NAMALWA (cell line): ENCODE results near the gene TSEN15.
"Not testable (repeated sequence)": the region's sequence is repeated elsewhere in the genome, so short reads cannot be mapped to it uniquely, and the experiment has no call there.

Source experiments
- DNase-seq: peaks from one replicate; pipeline ENCODE4 v3.0.0-alpha.2; 2015; ENCODE audit warnings: low spot score

The TSEN15 gene

GRCh38 chr1:184031409-184032107 lies 20.0 kb upstream of the TSEN15 start:
- DNase-seq, result no peak

- DNase-seq, result no peak
These were observed 19.1 kb upstream of the TSEN15 start for GRCh38 chr1:184032306-184032929.

DNA sequence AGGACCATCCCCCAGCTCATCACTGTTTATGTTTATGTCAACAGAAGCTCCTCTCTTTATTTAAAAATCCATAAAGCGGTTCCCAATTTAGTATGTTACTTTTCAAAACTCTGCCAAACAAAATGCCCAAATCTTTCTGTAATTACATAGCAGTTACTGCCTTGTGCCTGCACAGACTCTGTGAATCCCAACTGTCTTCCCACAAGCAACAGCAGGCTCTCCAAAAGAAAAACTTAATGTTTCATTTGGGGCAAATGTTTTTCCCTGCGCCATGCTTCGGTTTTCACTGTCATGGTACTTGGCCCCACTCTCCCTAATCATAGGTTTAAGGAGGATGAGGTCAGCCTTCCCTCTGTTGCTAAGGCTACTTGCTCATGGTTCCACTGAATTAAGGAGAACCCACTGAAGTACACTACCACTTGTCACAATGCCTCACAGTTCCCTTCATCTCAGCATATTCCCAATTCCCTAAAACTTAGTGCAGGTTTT lies 18.6 kb upstream of the TSEN15 start:
- DNase-seq, result no peak

GRCh38 chr1:184033711-184034167 lies 17.8 kb upstream of the TSEN15 start:
- DNase-seq, result no peak

DNA sequence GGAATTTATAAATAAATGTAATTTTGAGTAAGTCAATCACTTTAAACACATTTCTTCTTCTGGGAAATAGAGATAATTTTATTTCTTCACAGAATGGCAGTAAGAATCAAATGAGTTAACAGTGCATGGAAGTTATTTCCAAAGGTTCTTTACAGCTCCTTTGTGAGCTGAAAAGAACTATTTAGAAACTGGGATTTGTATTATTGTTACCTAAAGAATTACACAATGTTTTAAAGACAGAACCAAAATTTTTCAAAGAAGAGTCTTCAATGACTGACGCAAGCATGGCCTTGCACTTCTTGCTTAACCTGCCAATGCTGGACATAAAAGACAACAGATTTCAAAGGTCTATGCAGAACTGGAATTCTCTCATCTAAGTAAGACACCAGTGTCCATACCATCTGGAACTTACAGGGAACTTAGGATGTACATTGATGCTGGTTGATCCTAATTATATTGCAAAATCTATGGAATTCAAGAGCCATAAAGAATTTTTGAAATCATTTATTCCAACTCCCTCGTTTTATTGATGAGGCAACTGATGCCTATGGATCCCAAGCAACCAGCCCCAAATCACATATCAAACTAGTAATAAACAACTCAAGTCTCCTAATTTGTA lies 16.7 kb upstream of the TSEN15 start:
- DNase-seq, result no peak

GRCh38 chr1:184035719-184036516 lies 15.6 kb upstream of the TSEN15 start:
- DNase-seq, result no peak

DNA sequence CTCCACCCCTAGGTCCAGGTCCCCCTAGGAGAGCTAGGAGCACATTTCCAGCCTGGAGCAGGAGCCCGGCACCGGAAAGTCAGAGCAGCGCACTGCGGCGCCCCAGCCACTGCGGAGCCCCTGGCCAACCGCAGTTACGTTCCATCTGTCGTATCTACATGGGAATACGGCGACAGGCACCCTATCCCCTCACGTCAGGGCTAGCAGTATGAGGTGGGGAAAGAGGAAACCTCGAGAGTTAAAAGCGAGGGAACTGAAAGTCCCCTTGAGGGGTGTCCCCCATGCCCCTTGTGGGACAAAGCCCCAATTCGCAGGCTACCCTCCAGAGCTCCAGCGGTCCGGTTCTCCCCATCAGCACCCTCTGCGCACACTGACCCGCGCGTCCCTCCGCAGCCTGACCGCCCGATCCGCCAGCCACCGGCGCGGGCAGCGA lies 15.0 kb upstream of the TSEN15 start:
- DNase-seq, result no peak

DNA sequence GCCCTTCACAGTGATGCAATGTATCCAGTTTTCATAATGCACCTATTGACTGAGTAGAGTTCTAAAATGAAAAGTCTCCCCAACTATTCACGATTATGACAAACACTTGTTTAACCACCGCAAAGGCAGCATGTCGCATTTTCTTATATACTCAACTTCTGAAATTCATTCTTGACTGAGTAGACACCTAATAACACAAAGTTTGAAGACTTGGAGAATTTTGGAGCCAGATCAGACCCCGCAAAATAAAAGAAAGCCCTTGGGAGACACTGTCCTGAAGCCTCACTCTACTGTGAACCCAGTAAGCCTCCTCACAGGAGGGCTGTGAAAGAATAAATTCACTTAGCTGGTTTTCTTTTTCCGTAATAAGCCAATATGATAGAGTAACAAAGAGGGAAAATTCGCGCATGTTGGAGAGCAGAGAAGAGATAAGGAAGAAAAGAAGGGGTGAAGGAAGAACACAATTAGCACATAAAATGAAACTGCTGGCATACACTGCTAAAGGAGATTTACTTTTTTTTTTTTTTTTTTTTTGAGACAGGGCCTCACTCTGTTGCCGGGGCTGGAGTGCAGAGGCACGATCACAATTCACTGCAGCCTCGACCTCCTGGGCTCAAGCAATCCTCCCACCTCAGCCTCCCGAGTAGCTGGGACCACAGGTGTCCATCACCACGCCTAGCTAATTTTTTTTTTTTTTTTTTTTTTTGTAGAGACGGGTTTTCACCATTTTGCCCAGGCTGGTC lies 13.5 kb upstream of the TSEN15 start:
- no peak for DNase-seq

DNA sequence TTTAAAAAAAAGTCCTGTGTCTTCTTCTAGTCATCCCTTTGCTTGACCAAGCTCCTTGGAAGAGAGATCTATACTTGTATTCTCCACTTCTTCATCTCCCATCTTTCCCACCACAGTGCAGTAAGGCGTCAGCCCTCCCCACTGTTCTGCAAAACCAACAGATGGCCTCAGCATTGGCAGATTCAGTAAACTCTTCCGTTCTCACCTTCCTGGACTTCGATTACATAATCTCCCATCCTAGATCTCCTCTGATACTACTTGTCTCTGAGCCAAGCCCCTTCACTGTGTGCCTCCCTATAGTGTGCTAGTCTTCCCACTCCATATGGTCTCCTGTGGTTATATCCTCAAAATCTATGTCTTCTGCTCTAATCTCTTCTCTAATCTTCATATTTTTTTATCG lies 12.4 kb upstream of the TSEN15 start:
- no peak for DNase-seq

GRCh38 chr1:184041731-184042130 lies 9.8 kb upstream of the TSEN15 start:
- no peak for DNase-seq

- not testable (repeated sequence) for DNase-seq
These were observed 8.2 kb upstream of the TSEN15 start for GRCh38 chr1:184043315-184043714.

DNA sequence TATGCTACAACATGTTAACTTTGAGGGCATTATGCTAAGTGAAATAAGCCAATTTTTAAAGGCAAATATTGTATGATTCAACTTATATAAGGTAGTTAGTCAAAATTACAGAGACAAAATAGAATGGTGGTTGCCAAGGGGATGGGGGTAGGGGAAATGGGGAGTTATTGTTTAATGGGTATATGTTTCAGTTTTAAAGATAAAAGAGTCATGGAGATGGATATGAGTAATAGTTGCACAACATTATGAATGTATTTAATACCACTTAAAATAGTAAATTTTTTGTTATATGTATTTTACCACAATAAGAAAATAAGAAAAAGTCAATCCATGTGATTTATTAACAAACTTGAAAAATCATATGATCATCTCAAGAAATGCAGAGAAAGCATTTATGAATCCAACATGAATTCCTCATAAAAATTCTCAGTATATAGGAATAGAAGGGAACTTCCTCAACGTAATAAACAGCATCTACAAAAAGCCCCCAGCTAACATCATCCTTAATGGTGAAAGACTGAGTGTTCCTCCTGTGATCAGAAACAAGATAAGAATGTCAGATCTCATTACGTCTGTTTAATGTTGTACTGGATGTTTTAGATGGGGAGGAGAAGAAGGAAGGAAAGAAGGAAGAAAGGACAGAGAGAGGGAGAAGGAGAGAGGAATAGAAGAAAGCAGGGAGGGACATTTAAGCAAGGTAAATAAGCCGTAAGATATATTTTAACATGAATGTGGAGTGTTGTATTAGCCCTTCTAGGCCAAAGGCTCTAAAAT lies 6.7 kb upstream of the TSEN15 start:
- DNase-seq, result no peak

- DNase-seq, result not testable (repeated sequence)
These were observed 4.0 kb upstream of the TSEN15 start for GRCh38 chr1:184047541-184047940.

- DNase-seq, result no peak
These were observed 2.8 kb upstream of the TSEN15 start for GRCh38 chr1:184048561-184049240.

DNA sequence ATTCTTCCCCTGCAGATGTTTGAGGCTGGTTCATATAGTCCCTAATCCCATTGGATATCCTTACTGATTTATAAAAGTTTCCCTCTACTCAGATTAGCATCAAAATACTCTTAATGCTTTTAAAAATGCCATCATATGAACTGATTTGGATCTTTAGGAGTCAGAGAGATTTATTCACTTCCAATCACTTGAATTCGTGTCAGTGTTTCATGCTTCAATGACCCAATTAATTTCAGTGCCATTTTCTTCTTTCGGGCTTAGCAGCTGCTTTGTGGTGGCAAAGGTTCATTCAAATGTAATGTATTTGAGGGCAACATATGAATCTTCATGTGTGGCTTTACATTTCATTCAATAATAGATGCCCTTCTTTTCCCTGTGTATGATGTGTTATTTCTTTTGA lies 2.2 kb upstream of the TSEN15 start:
- no peak for DNase-seq

DNA sequence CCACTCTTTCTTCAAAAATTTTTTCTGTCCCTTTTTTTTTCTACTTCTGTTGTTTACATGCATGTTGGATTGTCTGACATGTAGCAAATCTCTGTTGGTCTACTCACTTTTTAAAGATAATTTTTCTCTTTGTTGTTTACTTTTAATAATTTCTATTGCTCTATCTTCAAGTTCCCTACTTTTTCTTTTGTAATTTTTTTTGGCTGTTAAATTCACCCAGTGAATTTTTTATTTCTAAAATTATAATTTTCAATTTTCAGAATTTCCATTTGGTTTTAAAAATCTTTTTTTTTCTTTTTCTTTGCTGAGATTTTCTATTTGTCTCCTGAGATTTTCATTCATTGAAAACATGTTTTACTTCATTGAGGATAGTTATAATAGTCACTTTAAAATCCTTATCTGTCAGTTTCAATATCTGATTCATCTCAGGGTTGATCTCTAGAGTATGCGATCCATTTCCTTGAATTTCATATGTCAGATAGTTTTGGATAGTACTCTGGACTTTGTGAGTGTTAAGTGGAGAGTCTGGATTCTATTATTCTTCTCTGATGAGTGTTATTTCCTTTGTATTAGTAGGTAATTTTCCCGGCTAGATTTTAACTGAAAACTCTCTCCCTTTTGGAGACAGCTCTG lies 1.6 kb upstream of the TSEN15 start:
- DNase-seq, result no peak

- DNase-seq, result peak; percentile 3
These were observed 894 bp upstream of the TSEN15 start for GRCh38 chr1:184050636-184051035.

DNA sequence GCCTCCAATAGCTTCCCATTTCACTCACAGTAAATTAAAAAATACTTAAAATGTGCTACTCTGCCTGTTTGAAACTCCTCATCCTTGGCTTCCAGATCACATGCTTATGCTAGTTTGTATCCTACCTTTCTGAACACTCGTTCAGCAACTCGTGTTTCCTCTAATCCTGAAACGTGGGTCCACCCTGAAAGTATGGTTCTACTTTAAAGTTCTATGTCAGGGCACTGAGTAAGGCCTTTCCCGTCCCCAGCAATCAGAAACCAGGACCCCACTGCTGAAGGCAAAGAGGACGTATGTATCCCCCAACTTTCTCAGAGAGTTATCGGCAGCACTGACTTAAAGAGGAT lies 419 bp upstream of the TSEN15 start:
- DNase-seq, result no peak

DNA sequence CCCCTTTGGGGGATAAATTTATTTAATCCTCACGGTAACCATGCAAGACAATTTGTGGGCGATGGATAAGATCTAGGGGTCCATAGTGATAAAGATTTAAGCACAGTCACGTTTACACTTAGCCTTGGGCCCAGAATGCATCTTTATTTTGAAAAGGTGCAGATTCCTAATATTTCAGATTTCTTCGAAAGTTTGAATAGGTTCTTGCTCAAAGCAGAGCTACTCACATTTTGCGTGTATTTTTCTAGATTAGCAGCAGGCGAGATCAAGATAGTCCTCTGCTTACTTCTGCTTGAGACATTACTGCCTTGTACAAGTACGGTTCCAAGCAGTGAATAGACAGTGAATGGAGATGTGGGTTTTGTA lies 647 bp downstream of the TSEN15 start:
- DNase-seq, result peak; percentile 43

DNA sequence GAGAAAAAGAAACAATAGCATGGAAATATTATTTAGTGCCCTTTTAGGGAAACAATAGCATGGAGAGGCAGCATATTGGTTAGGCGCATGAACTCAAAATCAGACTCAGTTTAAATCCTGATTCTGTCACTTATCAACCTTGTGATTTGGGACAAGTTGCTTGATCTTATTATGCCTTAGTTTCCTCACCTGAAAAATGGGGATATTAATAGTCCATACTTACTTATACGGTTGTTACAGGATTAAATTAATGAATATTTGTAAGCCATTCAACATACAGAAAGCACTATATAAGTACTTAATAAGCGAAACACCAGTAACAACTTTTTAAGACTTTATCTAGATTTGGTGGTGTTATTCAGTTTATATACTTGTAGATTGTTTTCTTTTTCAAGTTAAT lies 1.2 kb downstream of the TSEN15 start:
- no peak for DNase-seq
